ENCODE measurements around the gene CRYBG1. TPM values are rescaled to one million over a fixed set of nuclear protein-coding genes. Genes with fewer than 3 reads are reported as not detected.
A peak's percentile ranks its signal among the peaks of the same experiment; 100 is the strongest.

CRYBG1 gene
- total and polyA plus RNA-seq, 8 donors: 9.9 to 37.1 (median 14.4) TPM

DNA sequence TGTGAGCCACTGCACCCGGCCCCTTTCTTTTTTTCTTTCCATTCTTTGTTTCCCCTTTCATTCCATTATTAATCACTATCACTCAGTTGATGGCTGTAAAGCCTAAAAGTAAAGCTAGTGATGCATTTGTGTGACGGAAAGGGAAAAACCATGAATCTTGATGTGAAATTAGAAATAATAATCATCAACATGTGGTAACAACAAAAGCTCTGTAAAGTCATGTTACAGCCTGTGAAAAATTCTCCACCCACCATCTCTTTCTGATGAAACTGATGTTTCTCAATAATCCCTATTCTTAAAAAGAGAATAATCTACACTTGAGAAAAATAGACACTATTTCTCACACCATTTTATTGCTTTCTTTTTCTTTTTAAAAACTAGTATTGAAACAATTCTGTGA is 80.0 kb downstream of the CRYBG1 start:
- intact Hi-C loops (cut with DNase I): loop anchor here (5.0 to 10.0 kb wide), 2 partner anchors 132 to 534 kb away; partner anchors contain the start of gene CD24 (in 1 of the 2)
- H3K27me3 ChIP-seq: peaks cover 3 to 41% of the 10 kb centered on the region in 2 donors
- TF ChIP-seq, protein P1, sequence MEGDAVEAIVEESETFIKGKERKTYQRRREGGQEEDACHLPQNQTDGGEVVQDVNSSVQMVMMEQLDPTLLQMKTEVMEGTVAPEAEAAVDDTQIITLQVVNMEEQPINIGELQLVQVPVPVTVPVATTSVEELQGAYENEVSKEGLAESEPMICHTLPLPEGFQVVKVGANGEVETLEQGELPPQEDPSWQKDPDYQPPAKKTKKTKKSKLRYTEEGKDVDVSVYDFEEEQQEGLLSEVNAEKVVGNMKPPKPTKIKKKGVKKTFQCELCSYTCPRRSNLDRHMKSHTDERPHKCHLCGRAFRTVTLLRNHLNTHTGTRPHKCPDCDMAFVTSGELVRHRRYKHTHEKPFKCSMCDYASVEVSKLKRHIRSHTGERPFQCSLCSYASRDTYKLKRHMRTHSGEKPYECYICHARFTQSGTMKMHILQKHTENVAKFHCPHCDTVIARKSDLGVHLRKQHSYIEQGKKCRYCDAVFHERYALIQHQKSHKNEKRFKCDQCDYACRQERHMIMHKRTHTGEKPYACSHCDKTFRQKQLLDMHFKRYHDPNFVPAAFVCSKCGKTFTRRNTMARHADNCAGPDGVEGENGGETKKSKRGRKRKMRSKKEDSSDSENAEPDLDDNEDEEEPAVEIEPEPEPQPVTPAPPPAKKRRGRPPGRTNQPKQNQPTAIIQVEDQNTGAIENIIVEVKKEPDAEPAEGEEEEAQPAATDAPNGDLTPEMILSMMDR (IDR thresholded peaks at IDR 0.05): no peak
- DNase-seq (no peak), ATAC-seq (no peak)
- no peak overlapping the region for H3K27ac ChIP-seq
- no peaks in the 10 kb centered on the region for H3K4me1 ChIP-seq
- H3K36me3 ChIP-seq: no peaks in the 10 kb centered on the region
- H3K4me3 ChIP-seq: no peak overlapping the region
- H3K9me3 ChIP-seq: no peaks in the 10 kb centered on the region

DNA sequence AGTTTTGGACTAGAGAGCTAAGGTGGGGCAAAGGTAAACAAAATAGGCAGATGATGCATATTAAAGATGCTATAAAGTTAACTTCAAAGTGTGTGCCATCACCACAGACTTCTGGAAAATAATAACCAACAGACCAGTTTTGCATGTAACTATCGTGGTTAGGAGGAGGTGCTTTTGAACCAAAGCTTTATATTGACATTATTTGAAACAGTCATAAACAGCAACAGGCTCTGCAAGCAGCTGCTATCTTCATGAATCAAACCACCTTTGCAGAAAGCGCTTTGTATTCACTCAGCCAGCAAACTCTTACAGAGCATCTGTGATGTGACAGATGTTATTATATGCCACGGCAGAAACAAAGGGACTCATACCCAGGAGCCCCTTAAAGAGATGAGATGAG is 81.9 kb downstream of the CRYBG1 start:
- Histone ChIP-seq H3K4me1 (peaks cover 0 to 4% of the 10 kb centered on the region in 2 donors), H3K9me3 (no peaks in the 10 kb centered on the region), H3K27me3 (peaks cover 3 to 39% of the 10 kb centered on the region in 2 donors), H3K4me3 (no peak overlapping the region), H3K27ac (no peak overlapping the region), H3K36me3 (no peaks in the 10 kb centered on the region)
- TF ChIP-seq, protein P1 (IDR thresholded peaks at IDR 0.05): no peak
- ATAC-seq (no peak), DNase-seq (no peak)
- intact Hi-C loops (cut with DNase I): loop anchor here (5.0 to 10.0 kb wide), 2 partner anchors 130 to 532 kb away; partner anchors contain the start of gene CD24 (in 1 of the 2)

DNA sequence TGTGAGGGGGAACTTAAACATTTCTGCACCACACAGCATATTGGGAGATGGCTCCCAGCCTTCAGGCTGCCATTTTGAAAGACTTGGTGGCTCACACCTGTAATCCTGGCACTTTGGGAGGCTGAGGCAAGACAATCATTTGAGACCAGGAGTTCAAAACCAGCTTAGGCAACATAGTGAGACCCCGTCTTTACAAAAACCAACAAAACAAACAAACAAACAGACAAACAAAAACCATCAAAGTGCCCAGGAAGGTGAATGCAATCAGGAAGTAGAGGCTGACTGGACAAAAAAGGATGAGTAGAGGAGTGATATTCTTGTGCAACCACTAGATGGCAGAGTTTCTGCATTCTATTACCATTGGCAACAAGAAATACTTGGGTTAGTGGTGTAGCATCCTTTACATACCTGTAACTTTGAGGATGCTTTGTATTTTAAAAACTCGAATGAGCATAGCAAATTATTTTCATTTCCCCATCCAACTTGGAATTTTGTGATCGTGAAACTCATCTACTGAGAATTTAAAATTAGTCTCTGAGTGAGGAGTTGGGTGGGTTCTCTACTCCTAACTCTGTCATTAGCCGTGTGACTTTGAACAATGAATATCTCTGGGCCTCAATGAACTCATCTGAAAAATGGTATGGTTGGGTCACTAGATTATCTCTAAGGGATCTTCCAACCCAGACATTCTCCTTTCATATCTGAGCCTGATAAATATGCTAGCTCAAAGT is 84.4 kb downstream of the CRYBG1 start:
- peaks cover 3 to 25% of the 10 kb centered on the region in 2 donors for H3K27me3 ChIP-seq
- no peaks in the 10 kb centered on the region for H3K36me3 ChIP-seq
- ATAC-seq (peak; percentile 87), DNase-seq (peak in 2 of 4 donors; percentile 18 to 53)
- intact Hi-C loops (cut with DNase I): loop anchor here (5.0 to 10.0 kb wide), 2 partner anchors 127 to 530 kb away; partner anchors contain the start of gene CD24 (in 1 of the 2)
- no peaks in the 10 kb centered on the region for H3K9me3 ChIP-seq
- peaks cover 4 to 29% of the 10 kb centered on the region in 2 donors for H3K4me1 ChIP-seq
- H3K27ac ChIP-seq: no peak overlapping the region
- H3K4me3 ChIP-seq: no peak overlapping the region
- TF ChIP-seq, protein P1 (IDR thresholded peaks at IDR 0.05): peak; percentile 68 to 80

DNA sequence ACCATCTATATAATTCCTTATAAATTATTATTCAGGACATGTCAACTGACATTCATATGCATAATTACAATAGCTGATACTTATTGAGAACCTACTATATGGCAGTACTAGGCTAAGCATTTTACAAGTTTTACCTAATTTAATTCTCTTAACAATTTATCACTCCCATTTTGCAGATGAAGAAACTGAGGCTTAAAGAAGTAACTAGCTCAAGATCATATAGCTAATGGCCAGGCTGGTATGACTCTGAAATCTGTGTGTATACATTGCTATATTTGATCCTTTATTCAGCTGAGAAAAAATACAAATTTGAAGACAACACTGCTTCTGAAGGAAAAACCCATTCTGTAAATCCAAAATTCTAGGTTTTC is 85.0 kb downstream of the CRYBG1 start:
- ATAC-seq (no peak), DNase-seq (no peak)
- H3K4me3 ChIP-seq: no peak overlapping the region
- H3K9me3 ChIP-seq: no peaks in the 10 kb centered on the region
- TF ChIP-seq, protein P1 (IDR thresholded peaks at IDR 0.05): no peak
- intact Hi-C loops (cut with DNase I): loop anchor here in 1 of 2 donors (10.0 kb wide), 1 partner anchor 529 kb away; the partner anchor contains the start of gene CD24
- peaks cover 3 to 20% of the 10 kb centered on the region in 2 donors for H3K27me3 ChIP-seq
- H3K4me1 ChIP-seq: peaks cover 4 to 34% of the 10 kb centered on the region in 2 donors
- no peak overlapping the region for H3K27ac ChIP-seq
- no peaks in the 10 kb centered on the region for H3K36me3 ChIP-seq

DNA sequence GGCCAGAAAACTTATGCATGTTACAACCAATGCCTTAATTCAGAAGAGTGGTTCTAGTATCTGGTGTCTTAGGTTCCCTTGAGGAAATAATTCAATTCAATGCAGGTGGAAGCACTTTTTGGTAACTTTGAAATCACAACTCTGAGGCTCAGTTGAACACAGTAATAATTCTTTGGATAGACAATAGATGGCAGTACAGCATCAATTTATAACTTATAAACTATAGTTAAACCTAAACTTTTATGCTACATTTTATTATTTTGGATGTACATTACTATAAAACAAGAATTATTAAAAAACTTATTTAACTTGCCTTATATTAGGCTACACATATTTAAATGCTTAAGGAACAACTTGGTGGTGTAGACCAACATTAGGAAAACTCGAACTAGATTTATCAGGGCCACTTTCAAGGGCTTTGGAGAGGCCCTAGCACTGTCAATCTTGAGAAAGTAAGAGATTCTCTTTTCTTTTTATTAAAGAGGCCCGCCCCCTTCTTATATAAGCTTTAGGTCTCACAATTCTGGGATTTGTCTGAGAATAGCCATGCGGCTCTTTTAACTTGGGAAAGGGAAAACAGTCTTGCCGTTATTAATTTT is 85.9 kb downstream of the CRYBG1 start:
- no peaks in the 10 kb centered on the region for H3K36me3 ChIP-seq
- no peaks in the 10 kb centered on the region for H3K9me3 ChIP-seq
- TF ChIP-seq, protein P1 (IDR thresholded peaks at IDR 0.05): peak; percentile 43 to 46
- H3K4me1 ChIP-seq: peaks cover 4 to 43% of the 10 kb centered on the region in 2 donors
- no peak overlapping the region for H3K27ac ChIP-seq
- intact Hi-C loops (cut with DNase I): loop anchor here in 1 of 2 donors (2.0 to 10.0 kb wide), 2 partner anchors 120 to 528 kb away; partner anchors contain the start of gene CD24
- no peak overlapping the region for H3K4me3 ChIP-seq
- H3K27me3 ChIP-seq: peaks cover 0 to 13% of the 10 kb centered on the region in 2 donors
- DNase-seq (no peak), ATAC-seq (peak; percentile 75)

Data from left lung (tissue), 10 donors.